Stimulated activated naive CD4-positive, alpha-beta T cell (primary cell): ENCODE data around the gene SPATA33.

Source experiments
- DNase-seq, 6 experiments: peaks; one replicate each; lab custom pipeline; 2025; lab: John Stamatoyannopoulos, UW

SPATA33 gene

DNA sequence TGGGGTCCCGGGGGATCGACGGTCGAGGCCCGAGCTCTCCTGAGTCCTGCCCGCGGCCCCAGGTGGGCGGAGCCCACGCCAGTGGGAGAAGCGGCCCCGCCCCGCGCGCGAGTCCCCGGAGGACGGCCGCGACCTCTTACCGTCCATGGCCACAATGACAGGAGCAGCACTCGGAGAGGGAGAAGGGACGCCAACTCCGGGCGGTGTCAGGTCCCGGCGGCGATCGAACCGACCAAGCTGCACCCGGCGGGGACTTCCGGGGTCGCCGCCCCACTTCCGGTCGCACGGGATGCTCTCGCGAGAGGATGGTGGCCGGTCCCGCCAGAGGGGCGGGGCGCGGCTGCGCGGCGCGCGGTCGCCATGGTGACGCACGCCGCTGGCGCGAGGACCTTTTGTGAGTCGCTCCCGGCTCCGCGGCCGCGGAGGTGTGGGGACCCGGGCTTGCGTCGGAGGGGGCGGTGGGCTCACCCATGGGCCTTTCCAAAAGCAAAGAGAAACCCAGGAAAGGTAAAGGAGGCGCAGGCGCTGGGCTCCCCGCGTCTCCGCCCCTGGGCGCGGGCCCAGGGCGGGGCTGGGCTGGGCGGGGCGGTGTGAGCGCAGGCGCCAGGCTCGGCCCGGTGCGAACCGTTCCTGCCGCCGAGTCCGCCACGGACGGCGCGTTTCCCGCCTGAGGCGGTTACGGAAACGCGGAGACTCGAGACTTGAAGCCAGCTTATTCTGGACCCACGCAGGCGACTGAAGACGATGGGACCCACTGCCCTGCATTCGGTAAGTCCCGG, at the start of gene SPATA33, which contains the start of gene CHMP1A:
SPATA33 (plus strand) TSS at position 395 of the 779 bp plus-strand sequence; CDS start at position 471, 76 bp downstream.
CHMP1A (minus strand) TSS at position 267 of the 779 bp plus-strand sequence; CDS start at position 147, 120 bp downstream.
- DNase-seq: peak; percentile 83 to 94 (median 90)

DNA sequence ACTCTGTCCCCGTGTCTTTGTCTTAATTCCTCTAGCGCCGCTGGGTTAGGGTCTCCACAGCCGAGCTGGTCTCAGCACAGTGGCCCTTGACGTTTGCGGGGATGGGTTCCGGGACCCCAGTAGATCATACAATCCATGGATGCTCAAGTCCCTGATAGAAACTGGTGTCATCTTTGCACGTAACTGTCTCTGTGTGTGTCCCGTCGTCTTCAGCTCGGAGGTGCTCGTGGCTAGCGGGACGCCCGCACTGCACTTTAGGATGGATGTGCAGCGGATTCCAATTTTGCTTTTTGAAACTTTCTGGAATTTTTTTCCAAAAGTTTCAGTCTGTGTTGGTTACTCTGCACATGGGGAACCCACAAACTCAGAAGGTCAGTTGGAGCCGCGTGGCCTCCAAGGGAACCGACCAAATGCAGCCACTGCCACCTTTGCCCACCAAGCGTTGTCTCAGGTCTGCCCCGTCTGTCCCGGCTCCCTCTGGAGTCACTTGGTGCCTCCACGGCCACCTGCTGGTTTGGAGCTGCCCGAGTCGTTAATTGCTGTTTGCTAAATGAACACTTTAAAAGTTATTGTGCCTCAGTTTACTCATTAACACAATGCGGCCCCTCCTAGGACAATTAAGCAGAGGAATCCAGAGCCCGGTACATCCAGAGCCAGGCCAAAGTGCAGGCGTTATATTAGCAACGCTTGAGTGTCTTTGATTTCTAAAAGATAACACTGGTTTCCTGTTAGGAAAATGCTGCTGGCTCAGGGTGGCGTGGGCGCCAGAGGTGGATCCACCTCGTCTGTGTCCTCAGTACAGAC, 49.5 kb upstream of the SPATA33 start:
- no peak for DNase-seq

DNA sequence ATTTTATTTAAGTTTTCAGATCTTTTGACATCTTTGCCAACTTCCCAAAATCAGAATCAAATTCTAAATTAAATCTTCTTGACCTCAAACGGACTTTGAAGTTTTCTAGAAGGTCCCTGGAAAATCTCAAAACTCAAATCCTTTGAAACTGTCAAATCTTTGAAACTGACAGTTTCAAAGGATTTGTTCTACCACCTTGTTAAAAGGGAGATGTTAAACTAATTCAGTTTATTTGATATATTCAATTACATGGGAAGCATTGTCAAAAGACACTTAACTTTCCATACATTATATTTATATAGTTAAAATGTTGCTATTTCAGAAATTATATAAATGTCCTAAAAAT, 47.6 kb upstream of the SPATA33 start:
- DNase-seq: no peak

DNA sequence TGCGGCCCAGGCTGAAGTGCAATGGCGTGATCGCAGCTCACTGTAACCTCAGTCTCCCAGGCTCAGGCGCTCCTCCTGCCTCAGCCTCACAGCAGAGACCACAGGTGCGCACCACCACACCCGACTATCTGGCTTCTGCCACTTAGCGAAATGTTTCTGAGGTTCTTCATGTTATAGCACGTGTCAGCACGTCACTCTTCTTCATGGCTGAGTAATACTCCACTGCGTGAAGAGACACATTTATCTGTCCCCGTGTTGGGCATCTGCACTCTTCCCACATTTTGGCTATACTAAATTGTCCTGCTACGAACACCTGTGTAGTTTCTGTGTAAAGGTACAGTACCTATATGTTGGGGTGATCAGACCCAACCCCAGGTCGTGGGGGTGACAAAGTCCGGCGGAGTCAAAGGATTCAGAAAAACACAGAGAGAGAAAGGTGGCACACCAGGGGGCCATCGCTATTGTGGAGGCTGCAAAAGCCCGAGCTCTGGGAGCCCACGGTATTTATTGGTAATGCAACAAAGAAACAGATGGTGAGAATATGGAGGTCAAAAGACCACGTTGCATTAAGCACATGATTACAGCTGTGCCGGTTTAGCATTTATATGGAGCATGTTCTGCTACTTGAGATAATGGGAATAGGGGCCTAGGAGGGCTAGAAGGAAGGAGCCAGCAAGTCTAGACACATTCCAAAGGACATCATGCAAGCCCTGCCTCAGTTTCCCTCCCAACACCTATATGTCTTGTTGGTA, 45.0 kb upstream of the SPATA33 start:
- no peak for DNase-seq

DNA sequence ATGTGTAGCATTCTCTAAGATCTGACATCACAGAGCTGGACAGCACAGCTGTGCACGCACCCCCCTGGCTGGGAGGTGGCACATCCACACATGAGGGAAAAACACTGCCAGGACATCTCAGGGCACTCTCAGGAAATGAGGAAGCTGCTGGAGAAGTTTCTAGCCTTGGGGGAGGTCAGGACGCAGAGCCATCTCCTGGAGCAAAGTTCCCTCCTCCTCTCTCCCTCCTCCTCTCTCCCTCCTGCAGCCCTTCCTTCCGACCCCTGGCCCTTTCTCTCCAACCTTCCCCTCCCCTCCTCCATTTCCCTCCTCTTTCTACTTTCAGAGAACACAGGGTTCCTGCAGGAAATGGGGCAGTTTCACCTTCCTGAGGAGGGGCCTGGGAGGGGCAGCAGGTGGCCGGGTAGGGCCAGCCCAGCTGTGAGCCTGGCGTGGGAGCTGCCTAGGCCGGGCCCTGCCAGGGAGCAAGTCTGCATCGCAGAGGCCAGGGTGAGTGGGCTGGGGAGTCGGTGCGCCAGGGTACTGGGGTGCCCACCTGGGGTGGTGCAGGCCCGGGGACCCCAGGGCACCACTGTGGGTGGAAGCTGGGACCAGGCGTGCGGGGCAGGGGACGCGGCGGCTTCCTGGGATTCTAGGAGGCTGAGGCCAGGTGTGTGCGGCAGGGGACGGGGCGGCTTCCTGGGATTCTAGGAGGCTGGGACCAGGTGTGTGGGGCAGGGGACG, 44.2 kb upstream of the SPATA33 start, which contains the start of gene DPEP1:
DPEP1 (plus strand) TSS at position 412 of the 723 bp plus-strand sequence. CDS start 16,769 bp downstream, outside the sequence.
- DNase-seq: no peak

DNA sequence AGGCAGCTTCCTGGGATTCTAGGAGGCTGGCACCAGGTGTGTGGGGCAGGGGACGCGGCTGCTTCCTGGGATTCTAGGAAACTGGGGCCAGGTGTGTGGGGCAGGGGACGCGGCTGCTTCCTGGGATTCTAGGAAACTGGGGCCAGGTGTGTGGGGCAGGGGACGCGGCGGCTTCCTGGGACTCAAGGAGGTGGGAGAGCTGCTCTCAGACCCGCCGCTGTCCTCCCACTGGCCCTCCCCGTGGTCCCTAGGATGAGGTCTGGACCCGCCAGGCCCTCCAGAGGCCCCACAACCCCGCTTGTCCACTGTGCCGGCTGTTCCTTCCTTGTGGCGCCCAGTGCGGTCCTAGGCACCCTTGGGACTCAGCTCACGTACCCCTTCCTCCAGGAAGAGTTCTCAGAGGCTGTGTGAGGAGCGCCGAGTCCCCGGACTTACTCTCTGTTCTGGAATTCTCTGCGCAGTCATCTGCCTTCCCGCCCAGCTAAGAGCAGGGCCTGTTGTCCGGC, 43.6 kb upstream of the SPATA33 start:
- no peak for DNase-seq

DNA sequence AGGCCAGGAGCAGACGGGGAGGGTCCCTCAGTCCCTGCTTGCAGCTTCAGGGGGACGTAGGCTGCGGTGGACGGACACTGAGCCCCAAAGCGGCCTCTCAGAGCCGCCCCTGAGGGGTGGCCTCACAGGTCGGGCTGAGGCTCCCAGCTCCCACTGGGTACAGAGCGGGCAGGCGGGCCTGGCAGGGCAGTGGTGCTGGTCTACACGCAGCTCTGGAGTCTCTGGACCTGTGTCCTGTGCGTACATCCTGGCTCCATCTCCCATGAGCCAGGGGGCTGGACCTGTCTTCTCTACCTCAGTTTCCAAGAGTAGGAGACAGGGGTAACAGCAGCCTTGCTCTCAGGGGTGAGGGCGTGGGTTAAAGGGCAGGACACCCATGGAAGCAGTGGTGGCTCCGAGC, 42.5 kb upstream of the SPATA33 start:
- no peak for DNase-seq

DNA sequence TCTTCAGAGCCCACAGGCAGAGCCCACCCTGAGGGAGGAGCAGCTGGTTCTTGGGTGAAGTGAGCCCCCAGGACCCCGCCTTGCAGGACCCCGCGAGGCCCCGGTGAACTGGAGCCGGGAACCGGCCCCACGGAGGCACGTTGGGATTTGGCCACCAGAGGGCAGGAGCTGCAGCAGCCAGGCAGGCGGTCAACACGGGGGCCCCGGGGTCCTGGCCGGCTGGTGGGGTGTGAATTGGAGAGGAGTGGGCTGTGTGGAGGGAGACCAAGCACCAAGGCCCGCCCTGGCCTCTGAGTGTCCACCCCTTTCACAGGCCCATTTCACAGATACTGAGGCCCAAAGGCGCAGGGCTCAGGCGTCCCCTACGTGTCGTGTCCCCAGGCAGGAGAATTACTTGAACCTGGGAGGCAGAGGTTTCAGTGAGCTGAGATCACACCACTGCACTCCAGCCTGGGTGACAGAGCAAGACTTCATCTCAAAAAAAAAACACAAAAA, 42.0 kb upstream of the SPATA33 start:
- DNase-seq: peak in 2 of 6 experiments; percentile 52 to 63

DNA sequence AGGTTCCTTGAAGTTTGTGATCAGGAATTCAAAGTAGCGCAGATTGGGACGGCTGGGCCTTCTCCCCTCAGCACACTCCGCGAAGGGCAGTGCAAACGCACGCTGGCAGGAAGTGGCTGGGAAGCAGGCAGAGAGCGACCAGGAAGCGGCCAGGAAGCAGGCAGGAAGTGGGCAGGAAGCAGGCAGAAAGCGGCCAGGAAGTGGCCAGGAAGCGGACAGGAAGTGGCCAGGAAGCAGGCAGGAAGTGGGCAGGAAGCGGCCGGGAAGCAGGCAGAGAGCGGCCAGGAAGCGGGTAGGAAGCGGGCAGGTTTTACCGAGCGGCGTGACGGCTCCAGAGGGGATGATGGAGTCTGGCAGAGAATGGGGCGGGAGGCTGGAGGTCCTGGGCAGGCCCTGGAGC, 41.0 kb upstream of the SPATA33 start:
- peak in 3 of 6 experiments; percentile 31 to 51 (median 36) for DNase-seq

DNA sequence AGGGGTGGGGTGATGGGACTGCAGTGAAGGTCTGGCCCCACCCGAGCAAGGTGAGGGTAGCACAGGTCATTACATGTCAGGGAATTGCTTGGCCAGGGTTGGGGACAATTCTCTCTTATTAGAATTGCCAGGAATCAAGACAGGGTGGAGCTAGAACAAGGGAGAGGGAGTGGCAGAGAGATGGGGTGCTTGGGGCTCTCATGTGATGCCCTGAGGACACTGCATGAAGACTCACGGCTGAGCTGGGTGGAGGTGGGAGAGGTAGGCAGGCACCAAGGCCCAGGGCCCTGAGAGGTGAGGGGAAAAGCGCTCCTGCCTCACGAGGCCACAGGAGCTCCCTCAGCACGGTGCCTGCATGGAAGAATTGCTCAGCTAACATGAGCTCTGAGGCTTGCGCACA, 40.6 kb upstream of the SPATA33 start:
- peak in 2 of 6 experiments; percentile 20 to 45 for DNase-seq

DNA sequence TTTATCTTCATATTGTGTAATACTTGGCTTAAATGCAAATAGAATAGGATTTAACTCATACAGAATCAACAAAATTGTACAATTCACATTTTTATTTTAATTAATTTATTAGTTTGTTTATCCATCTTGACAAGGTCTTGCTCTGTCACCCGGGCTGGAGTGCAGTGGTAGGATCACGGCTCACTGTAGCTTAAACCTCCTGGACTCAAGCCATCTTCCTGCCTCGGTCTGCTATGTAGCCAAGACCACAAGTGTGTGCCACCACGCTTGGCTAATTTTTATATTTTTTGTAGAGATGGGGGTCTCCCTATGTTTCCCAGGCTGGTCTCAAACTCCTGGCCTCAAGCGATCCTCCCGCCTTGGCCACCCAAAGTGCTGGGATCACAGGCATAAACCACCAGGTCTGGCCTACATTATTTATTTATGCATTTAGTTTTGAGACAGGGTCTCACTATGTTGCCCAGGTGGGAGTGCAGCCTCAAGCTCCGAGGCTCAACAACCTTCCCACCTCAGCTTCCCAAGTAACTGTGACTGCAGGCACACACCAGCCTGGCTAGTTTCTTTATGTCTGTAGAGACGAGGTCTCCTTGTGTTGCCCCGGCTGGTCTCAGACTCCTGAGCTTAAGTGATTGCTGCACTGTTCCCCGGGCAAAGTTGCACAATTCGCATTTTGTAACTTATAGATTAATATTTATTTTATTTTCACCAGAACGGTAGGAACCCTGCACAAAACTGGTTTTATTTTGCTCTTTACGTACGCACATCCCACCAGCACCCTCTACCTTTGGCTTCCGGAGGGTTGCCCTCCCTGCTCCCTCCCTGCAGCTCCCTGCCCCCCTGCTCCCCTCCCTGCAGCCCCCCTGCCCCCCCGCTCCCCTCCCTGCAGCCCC, 39.3 kb upstream of the SPATA33 start:
- DNase-seq: no peak

DNA sequence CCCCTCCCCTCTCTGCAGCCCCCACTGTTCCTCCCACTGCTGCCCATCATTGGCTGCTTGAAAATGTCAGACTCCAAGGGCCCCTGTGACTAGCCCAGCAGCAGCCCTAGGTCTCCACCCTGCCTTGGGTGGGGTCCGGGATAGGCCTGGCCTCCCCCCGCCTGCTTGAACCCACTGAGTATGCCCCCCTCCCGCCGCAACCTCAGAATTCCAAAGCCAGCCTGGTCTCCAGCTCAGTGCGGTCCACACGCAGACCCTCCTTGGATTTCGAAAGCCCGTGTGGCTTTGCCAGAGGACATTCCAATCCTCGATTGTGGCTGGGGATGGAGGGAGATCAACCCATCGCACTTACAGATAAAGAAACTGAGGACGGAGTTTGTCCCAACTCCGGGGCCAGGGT, 37.8 kb upstream of the SPATA33 start:
- no peak for DNase-seq

DNA sequence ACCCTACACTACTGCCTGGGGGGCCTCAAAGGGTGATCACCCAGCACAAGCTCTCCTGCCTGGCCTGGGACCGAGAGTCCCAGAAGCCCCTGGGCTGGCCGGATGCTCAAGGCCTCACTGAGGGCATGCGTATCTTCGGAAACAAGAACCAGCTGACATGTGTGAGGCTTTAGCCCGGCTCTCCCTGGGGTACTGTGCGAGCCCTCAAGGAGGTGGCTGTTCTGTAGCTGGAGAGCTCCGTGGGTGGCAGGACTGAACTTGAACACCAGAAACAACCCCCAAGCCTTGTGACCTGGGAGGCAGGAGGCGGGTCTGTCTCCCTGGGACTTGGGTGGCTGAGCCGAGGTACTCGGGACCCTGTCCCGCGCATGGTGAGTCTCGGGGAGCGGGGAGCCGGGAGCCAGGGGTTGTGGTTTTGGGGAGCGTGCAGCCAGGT, 37.2 kb upstream of the SPATA33 start:
- DNase-seq: no peak

DNA sequence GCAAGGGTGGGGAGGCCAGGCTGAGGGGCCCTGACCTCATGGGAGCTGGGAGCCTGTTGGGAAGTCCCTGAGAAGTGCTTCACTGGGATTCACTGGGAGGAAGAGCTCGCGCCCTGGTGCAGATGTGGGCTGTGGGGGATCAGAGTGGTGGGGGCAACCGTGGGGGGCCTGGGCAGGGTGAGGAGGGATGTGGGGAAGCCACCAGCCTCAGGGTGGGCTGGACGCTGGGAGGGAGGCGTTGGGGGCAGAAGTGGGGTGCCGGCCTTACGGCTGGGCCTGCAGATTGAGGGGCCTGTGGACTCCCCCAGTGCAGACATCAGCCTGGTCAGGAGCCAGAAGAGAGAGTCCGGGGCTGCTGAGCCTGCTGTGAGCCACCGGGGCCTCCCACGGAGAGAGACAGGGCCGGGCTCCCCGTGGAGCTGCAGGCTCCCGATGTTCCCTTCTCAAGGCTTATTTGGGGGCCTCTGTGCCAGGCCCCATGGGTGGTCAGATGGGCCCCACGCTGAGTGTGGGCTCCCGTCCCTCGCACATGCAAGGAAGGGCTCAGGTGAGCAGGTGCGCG, 36.4 kb upstream of the SPATA33 start:
- no peak for DNase-seq

DNA sequence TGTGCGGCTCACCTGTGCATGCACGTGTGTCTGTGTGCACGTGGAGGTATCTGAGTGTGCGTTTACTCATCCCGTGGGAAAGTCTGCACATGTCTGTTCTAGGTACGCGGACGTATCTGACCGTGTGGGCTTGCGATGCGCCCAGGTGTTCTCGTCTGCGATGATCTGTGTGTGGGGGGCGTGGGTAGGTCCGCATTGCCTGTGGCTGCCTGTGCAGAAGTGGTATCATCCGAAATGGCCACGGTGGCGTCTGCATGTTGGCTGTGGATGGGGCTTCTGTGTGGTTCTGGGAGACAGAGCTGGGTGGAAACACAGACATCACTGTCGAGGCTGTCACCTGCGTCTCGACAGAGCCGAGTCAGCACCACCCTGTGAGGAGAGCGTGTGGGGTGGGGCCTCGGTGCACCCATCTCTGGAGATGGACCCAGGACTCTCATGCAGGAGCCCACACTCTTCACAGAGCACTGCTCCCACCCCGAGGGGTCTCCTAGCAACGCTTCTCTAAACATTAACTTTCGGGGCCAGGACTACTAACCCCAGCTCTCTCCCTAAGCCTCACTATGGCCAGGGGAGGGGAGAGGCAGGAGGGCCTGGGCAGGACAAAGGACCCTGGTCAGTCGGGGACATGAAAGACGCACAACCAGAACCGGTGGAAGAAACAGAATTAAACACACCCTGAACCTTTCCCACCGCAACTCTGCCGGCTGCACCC, 35.8 kb upstream of the SPATA33 start:
- no peak for DNase-seq

DNA sequence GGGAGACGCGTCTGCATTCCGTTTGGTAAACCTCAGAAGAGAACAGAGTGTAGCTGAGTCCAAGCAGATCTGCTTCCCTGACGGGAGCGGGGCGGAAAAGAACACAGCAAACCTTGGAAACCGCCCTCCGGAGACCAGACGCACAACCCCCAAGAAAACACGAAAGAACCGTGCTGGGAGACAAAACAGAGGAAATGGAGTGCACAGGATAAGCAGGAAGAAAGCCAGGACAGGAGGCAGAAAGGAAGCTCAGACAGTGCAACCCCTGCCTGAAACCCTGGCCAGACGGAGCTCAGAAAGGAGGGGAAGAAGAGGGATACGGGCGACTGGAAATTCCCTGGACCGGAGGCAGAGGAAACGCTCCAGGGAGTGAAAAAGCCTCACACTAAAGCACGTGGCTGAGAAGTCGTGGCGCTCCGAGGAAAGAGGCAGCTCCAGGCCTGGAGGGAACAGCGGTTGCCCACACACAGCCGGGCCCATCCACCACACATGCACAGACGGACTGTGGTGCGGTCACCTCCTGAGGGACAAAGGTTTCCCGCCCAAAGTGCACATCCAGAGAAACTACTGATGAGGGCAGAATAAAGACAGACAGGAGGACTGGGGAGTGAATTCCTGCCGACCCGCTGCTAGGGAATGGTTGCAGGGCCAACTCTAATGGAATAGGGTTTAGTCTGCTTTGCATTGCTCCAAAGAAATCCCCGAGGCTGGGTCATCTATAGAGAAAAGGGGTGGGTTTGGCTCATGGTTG, 34.0 kb upstream of the SPATA33 start:
- no peak for DNase-seq

DNA sequence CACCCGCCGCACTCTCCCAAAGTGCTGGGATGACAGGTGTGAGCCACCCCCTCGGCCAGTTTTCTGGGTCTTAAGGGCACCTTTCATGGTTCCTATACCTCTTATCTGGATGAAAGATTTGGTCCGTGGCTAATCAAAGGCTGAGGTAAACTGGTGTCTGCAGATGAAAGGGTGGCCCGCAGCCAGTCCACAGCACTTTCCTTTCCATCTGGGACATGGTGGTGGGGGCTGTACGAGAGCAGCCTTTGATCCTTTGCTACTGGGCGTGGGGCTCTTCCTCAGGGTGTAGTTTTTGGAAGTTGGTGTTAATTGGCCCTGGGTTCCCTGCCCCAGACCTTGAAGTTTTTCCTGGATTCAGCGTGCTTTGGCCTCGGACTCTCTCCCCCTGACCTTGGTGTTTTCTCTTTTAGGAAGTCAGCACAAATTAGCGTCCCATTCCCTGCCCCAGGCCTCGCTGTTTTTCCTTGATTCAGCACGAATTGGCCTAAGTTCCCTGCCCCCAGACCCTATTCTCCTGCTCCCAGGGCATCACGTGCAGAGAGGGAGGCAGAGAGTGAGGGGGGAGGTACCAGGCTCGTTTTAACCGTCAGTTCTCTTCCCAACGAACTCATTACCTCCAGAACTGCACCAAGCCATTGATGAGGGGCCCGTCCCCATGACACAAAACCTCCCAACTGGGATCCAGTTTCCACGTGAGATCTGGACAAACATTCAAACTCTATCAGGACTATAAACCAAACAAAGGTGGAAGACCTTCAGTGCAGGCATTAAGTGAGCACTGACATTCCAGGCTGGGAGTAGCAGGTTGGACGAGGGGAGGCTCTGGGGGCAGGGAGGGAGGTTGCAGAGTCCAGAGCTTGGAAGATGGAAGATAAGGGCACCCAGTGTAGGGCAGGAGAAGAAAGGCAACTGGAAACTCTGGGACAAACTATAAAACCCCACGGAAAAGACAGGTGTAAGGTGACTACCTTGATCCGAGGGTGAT, 32.6 kb upstream of the SPATA33 start:
- no peak for DNase-seq
